Testis (tissue), 2 donors: ENCODE measurements around the gene AKAP6.

Experiments
- CTCF ChIP-seq, 3 experiments: fragments of 450-650 bp in 2 of 3; fragments of 200-600 bp in 1 of 3; sonication (generic) in 1 of 3; IDR thresholded peaks; one replicate each; pipeline ENCODE4 v1.5.1; 2016 to 2019; ENCODE audit warnings: antibody characterized with exemption in 3 of 3, mild to moderate bottlenecking in 2 of 3, moderate library complexity in 1 of 3
- POLR2A ChIP-seq: fragments of 450-650 bp; IDR thresholded peaks from one replicate; pipeline ENCODE4 v1.6.1; 2017; ENCODE audit warnings: antibody characterized with exemption, mild to moderate bottlenecking, moderate library complexity

- TF ChIP-seq POLR2A (no peak), CTCF (IDR thresholded peaks at IDR 0.05) (no peak)
Measured at GRCh38 chr14:32784405-32784804, 455.3 kb downstream of the AKAP6 start.
